Ectodermal cell (in vitro differentiated cells): ENCODE results near the gene ITGA2.
"Not testable (repeated sequence)": the region's sequence is repeated elsewhere in the genome, so short reads cannot be mapped to it uniquely, and the experiment has no call there.

Experiments
- H3K27ac ChIP-seq: 2 replicates; pipeline ENCODE4 v1.7.0; 2013; ENCODE audit warnings: mild to moderate bottlenecking, low read depth, low read length; ENCODE audit not compliant: insufficient read depth, poor library complexity, severe bottlenecking
- H3K27me3 ChIP-seq: 2 replicates; pipeline ENCODE4 v1.7.0; 2013; ENCODE audit warnings: mild to moderate bottlenecking, low read length; ENCODE audit not compliant: insufficient read depth, control insufficient read depth, poor library complexity, severe bottlenecking
- H3K36me3 ChIP-seq: one replicate; pipeline ENCODE4 v1.7.0; 2013; ENCODE audit warnings: low read length; ENCODE audit not compliant: control insufficient read depth, insufficient read depth
- H3K4me1 ChIP-seq: one replicate; pipeline ENCODE4 v1.7.0; 2013; ENCODE audit warnings: low read length; ENCODE audit not compliant: control insufficient read depth, insufficient read depth
- H3K4me3 ChIP-seq: 2 replicates; pipeline ENCODE4 v1.7.0; 2013; ENCODE audit warnings: low read depth, low read length, control low read depth; ENCODE audit not compliant: insufficient read depth
- H3K9me3 ChIP-seq: 2 replicates; pipeline ENCODE4 v1.7.0; 2013; ENCODE audit warnings: mild to moderate bottlenecking, low read length, moderate library complexity; ENCODE audit not compliant: control insufficient read depth
- WGBS, 2 experiments: methylation state at CpG; one replicate each; pipeline ENCODE4 v1.1.7; 2013; ENCODE audit warnings: missing lambda C conversion rate in 2 of 2; 5-methylcytosine and 5-hydroxymethylcytosine counted together

ITGA2 gene

DNA sequence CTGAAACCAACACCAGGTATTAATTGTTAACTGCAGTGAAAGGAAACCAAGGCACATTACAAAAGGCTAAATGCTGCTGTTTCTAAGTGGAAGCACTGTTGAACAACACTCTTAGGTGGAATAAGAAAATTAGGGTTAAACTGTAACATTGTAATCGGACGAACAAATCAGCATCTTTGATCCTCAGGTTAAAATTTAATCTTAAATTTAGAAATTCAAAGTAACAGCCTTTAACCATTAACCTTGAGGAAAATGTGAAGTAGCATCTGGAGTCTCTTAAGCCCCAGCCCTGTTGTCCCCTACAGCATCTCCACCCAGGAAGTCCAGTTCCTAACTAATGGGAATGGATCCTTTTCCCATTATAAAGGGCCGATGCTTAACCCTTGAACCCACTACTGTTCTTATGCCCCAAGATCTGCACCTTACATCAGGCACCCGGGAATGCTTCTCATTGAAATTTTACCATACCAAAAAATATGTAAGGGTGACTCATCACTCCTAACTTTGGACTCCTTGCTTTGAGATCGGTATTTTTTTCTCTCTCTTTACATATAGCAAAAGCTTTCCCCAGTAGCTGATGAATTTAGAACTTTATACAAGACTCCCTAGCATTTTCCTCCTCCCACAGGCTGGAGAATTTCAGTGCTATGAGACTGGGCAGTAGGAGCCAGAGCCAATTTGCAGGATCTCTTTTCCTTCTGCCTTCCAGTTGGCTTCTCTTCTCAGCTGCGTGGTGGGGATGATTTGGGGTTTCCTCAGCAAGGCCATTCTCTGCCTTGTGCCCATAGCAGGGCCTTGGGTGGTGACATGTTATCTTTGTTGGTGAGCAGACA, 32.0 kb upstream of the ITGA2 start:
- Histone ChIP-seq H3K27ac (no peak overlapping the region), H3K4me3 (no peak overlapping the region), H3K9me3 (no peaks in the 10 kb centered on the region), H3K4me1 (no peaks in the 10 kb centered on the region), H3K27me3 (no peaks in the 10 kb centered on the region), H3K36me3 (no peaks in the 10 kb centered on the region)
- 90 to 94% methylated on average over 4 to 6 of the region's 6 CpGs for WGBS, 2 experiments

DNA sequence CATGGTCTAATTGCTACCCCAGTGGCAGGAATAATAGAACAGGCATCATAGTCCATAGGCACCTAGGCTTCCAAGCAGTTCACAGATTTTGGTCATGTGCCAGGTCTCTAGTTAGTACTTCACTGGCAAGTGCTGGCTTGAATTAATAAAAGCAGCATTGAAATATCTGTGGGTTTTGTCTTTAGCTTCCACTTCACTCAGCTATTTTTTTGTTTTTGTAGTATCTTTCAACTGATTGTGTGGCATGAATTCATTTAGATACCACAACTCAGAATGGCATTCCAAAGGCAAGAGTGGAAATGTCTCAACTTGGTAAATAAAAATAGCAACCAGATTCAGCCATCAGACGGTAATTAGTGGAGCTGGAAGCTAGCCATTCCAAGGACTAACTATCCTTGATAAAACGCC, 27.9 kb upstream of the ITGA2 start:
- Histone ChIP-seq H3K27ac (no peak overlapping the region), H3K36me3 (no peaks in the 10 kb centered on the region), H3K4me1 (no peaks in the 10 kb centered on the region), H3K27me3 (no peaks in the 10 kb centered on the region), H3K4me3 (no peak overlapping the region), H3K9me3 (no peaks in the 10 kb centered on the region)
- WGBS, 2 experiments = 89 to 92% methylated on average over 2 of the region's 2 CpGs

DNA sequence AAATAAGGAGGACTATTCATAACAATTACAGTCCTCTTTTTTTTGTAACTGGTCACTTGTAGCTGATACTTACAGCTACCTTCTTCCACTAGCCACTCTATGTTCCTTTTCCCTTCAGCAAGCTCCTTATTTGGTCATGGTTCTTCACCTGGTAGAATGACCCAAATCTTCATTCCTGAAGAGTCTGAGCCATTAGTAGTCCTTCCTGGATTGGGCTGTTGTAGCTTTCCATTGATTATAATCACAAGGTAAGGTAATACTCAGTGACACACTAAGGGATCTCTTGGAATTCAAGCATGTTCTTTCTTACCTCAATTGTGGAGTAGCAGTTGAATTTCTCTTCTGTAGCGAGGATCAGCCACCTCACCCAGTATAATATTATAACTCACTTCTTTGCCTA, 25.5 kb upstream of the ITGA2 start:
- Histone ChIP-seq H3K27me3 (no peaks in the 10 kb centered on the region), H3K4me1 (no peaks in the 10 kb centered on the region), H3K36me3 (no peaks in the 10 kb centered on the region), H3K27ac (no peak overlapping the region), H3K9me3 (no peaks in the 10 kb centered on the region), H3K4me3 (no peak overlapping the region)
- 91 to 100% methylated on average over 1 of the region's 1 CpG for WGBS, 2 experiments

DNA sequence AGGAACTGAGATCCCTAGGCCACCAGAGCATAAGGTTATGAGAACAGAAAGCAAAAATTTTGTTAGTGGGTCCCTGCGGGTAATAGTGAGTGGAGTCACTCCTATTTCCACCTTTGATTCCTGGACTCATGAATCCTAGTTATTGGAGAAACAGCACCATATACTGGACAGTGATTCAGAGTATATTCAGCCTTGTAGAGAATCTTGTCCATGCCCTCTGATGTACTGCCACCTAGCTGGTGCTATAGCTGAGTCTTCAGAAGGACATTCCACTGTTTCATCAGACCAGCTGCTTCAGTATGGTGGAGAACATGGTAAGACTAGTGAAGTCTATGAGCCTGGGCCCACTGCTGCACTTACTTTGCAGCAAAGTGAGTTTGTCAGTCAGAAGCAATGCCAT, 25.0 kb upstream of the ITGA2 start:
- Histone ChIP-seq H3K27me3 (no peaks in the 10 kb centered on the region), H3K4me3 (no peak overlapping the region), H3K36me3 (no peaks in the 10 kb centered on the region), H3K4me1 (no peaks in the 10 kb centered on the region), H3K27ac (no peak overlapping the region), H3K9me3 (no peaks in the 10 kb centered on the region)
- 93 to 100% methylated on average over 1 of the region's 1 CpG for WGBS, 2 experiments

DNA sequence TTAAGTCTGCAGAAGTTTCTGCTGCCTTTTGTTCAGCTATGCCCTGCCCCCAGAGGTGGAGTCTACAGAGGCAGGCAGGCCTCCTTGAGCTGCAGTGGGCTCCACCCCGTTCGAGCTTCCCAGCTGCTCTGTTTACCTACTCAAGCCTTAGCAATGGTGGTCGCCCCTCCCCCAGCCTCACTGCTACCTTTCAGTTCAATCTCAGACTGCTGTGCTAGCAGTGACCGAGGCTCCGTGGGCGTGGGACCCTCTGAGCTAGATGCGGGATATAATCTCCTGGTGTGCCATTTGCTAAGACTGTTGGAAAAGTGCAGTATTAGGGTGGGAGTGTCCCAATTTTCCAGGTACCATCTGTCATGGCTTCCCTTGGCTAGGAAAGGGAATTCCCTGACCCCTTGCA, 13.0 kb upstream of the ITGA2 start:
- not testable (repeated sequence) for H3K27me3 ChIP-seq, H3K4me1 ChIP-seq, H3K27ac ChIP-seq, H3K4me3 ChIP-seq, H3K36me3 ChIP-seq, H3K9me3 ChIP-seq
- 80 to 82% methylated on average over 7 of the region's 7 CpGs for WGBS, 2 experiments

DNA sequence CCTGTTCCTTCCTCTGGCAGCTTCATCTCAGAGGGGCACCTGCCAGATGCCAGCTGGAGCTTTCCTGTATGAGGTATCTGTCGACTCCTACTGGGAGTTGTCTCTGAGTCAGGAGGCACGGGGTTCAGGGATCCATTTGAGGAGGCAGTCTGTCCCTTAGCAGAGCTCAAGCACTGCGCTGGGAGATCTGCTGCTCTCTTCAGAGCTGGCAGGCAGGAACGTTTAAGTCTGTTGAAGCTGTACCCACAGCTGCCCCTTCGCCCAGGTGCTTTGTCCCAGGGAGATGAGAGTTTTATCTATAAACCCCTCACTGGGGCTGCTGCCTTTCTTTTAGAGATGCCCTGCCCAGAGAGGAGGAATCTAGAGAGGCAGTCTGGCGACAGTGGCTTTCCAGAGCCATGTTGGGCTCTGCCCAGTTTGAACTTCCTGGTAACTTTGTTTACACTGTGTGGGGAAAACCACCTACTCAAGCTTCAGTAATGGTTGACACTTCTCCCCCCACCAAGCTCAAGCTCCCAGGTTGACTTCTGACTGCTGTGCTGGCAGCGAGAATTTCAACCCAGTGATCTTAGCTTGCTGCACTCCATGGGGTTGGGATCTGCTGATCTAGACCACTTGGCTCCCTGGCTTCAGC, 11.8 kb upstream of the ITGA2 start:
- 90 to 93% methylated on average over 7 of the region's 7 CpGs for WGBS, 2 experiments
- no peaks in the 10 kb centered on the region for H3K27me3 ChIP-seq
- no peak overlapping the region for H3K27ac ChIP-seq
- H3K4me3 ChIP-seq = no peak overlapping the region
- H3K9me3 ChIP-seq = no peaks in the 10 kb centered on the region
- H3K36me3 ChIP-seq = no peaks in the 10 kb centered on the region
- no peaks in the 10 kb centered on the region for H3K4me1 ChIP-seq

DNA sequence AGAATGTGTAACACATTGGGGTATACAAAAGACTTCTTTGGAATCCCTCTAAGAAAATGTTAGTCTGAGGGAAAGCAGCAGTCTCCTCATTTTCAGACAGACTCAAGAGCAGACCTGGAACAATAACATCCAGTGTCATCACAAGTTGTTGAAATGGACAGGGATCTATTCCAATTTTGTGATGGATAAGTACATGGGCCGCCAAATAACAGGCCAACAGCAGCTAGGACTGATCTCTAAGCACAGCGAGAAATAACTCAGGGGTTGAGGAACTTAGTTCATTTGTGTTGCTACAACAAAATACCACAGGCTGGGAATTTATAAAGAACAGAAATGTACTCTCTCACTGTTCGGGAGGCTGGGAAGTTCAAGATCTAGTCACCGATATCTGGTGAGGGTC, 7.6 kb upstream of the ITGA2 start:
- Histone ChIP-seq H3K27me3 (no peaks in the 10 kb centered on the region), H3K9me3 (no peaks in the 10 kb centered on the region), H3K27ac (no peak overlapping the region), H3K4me1 (no peaks in the 10 kb centered on the region), H3K4me3 (no peak overlapping the region), H3K36me3 (no peaks in the 10 kb centered on the region)
- 91 to 95% methylated on average over 4 of the region's 4 CpGs for WGBS, 2 experiments

DNA sequence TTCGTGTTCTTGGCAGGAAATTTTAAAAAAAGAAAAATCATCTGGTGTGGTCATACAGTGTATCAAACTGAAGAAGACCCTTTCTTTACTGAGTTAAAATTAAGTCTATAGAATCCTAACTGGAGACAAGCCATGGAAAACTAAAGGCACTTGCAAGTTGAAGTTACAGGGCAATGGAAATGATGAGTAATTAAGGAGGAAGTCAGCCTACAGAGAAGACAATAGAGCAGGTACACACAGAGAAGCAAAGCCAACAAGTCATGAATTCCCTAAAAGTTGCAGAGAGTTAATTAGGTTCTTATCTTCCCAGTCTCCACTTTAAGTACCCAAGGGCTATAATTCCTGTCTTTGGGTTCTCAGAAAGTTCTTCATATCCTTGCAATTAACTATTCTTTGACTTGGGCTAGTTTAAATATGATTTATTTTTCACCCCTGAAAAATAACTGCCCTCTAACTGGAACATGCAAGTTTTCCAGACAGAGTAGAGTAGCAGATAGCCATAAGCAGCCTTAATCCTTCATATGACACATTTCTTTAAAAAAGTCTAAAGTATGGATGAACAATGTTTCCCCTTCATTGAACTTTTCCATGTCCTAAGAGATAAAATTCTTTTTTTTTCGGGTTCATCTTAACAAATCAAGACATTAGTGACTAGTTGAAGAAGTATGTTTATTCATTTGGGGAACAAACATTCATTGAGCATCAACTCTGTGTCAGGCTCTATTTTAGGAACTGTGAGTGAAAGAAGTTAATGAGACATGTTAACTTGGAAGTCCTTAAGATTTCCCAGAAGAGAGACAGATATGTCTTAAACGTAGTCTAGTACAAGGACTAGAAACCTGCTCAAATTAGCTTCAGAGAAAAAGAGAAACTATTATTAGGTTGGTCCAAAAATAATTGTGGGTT, 5.2 kb upstream of the ITGA2 start:
- WGBS, 2 experiments = 91 to 100% methylated on average over 1 to 3 of the region's 3 CpGs
- no peaks in the 10 kb centered on the region for H3K36me3 ChIP-seq
- no peaks in the 10 kb centered on the region for H3K9me3 ChIP-seq
- no peak overlapping the region for H3K4me3 ChIP-seq
- no peak overlapping the region for H3K27ac ChIP-seq
- no peaks in the 10 kb centered on the region for H3K4me1 ChIP-seq
- H3K27me3 ChIP-seq = peaks cover 22% of the 10 kb centered on the region

DNA sequence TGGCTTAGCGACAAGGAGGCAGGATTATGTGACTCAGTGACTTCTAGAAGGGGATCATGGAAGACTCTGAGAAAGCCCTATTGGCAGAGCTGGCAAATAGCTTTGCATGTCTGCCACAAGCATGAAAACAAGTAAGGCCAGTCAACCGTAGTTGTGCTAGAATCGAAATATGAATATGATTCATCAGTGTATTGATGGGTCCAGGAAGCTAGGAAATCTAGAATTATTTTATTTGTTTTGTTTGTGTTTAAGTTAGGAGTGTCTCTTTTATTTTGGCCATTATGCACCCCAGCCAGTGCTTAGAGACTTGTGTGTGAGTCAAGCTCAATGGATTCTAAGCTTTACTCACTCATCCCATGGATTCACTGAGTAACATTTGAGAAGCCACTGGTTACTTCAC, 3.8 kb upstream of the ITGA2 start:
- no peak overlapping the region for H3K27ac ChIP-seq
- H3K36me3 ChIP-seq = no peaks in the 10 kb centered on the region
- peaks cover 4% of the 10 kb centered on the region for H3K4me1 ChIP-seq
- peaks cover 35% of the 10 kb centered on the region for H3K27me3 ChIP-seq
- 95% methylated on average over 3 of the region's 3 CpGs for WGBS, 2 experiments
- no peaks in the 10 kb centered on the region for H3K9me3 ChIP-seq
- no peak overlapping the region for H3K4me3 ChIP-seq
